GM12878 (cell line): Measurements from ENCODE around the gene OCA2. TPM values are rescaled to one million over a fixed set of nuclear protein-coding genes. Genes with fewer than 3 reads are reported as not detected.

ENCODE experiments used
- ATAC-seq: fragments of 200-7000 bp; cut with Tn5 transposase; 3 replicates; pipeline ENCODE4 v1.9.1; 2020; ENCODE audit warnings: mild to moderate bottlenecking, moderate library complexity
- BruUV-seq: library from RNA; stranded (reverse); fragments of 400-500 nt; replicated peaks from 2 replicates; lab custom pipeline; 2021; lab: Mats Ljungman, UMichigan
- CTCF ChIA-PET: fragments of 300-600 bp; sonication (Branson Sonifier 250); formaldehyde crosslinking; extraction: SDS; loops from one replicate; lab custom pipeline; 2021; ENCODE audit warnings: inconsistent platforms; lab: Yijun Ruan, JAX
- POLR2A ChIA-PET: fragments of 350-600 bp; formaldehyde crosslinking; extraction: SDS; loops from one replicate; lab custom pipeline; 2021; ENCODE audit warnings: inconsistent platforms; lab: Charles Lee
- RAD21 ChIA-PET: fragments of 300-600 bp; sonication (Branson Sonifier 250); formaldehyde crosslinking; loops from one replicate; lab custom pipeline; 2023; ENCODE audit warnings: antibody characterized with exemption; ENCODE audit not compliant: unreplicated experiment; lab: Charles Lee
- SMC1A ChIA-PET: fragments of 300-600 bp; sonication (Branson Sonifier 250); formaldehyde crosslinking; loops from one replicate; lab custom pipeline; 2023; ENCODE audit not compliant: unreplicated experiment, uncharacterized antibody; lab: Charles Lee
- DNase-seq: peaks from one replicate; pipeline ENCODE4 v3.0.0-alpha.2; 2011; ENCODE audit warnings: low read depth, low spot score
- FAIRE-seq: peaks from 3 replicates; lab custom pipeline; 2011; peaks lifted over from hg19 to GRCh38; lab: Jason Lieb, UNC
- H2AFZ ChIP-seq: 2 replicates; pipeline ENCODE4 v1.6.0; 2011; ENCODE audit warnings: low read depth, low read length, control low read depth; ENCODE audit not compliant: control insufficient read depth
- H3K27ac ChIP-seq: 2 replicates; pipeline ENCODE4 v1.5.1; 2011; ENCODE audit warnings: control low read depth; ENCODE audit not compliant: control insufficient read depth, insufficient read depth
- H3K27me3 ChIP-seq, 2 experiments: replicated peaks in 1 of 2; 2 replicates each; pipeline versions ENCODE4 v1.6.0 to v1.6.1; 2011; ENCODE audit warnings: low read length in 1 of 2; ENCODE audit not compliant: control insufficient read depth in 2 of 2, insufficient read depth in 2 of 2
- H3K36me3 ChIP-seq, 2 experiments: 2 replicates each; pipeline ENCODE4 v1.5.1; 2011; ENCODE audit warnings: low read length in 1 of 2; ENCODE audit not compliant: control insufficient read depth in 2 of 2, insufficient read depth in 2 of 2
- H3K4me1 ChIP-seq: 2 replicates; pipeline ENCODE4 v1.6.1; 2011; ENCODE audit warnings: mild to moderate bottlenecking, low read length, moderate library complexity, mixed read lengths; ENCODE audit not compliant: control insufficient read depth, insufficient read depth
- H3K4me2 ChIP-seq: 2 replicates; pipeline ENCODE4 v1.6.0; 2011; ENCODE audit warnings: control low read depth; ENCODE audit not compliant: control insufficient read depth, insufficient read depth
- H3K4me3 ChIP-seq: fragments of 200-600 bp; sonication (generic); 2 replicates; pipeline ENCODE4 v1.5.1; 2016
- H3K79me2 ChIP-seq: 2 replicates; pipeline ENCODE4 v1.6.0; 2011; ENCODE audit warnings: low read length; ENCODE audit not compliant: control insufficient read depth, insufficient read depth
- H3K9ac ChIP-seq: 2 replicates; pipeline ENCODE4 v1.8.0; 2011; ENCODE audit warnings: low read length, control low read depth, mixed read lengths; ENCODE audit not compliant: control insufficient read depth, insufficient read depth
- H3K9me3 ChIP-seq: replicated peaks from 3 replicates; pipeline ENCODE4 v1.5.1; 2011; ENCODE audit warnings: mild to moderate bottlenecking, low read length; ENCODE audit not compliant: control insufficient read depth, insufficient read depth
- H4K20me1 ChIP-seq: 2 replicates; pipeline ENCODE4 v1.6.0; 2011; ENCODE audit not compliant: control insufficient read depth, insufficient read depth
- ESRRA ChIP-seq: IDR thresholded peaks from 2 replicates; pipeline ENCODE4 v1.6.1; 2012; ENCODE audit warnings: mild to moderate bottlenecking, low read length, improper control_type of control experiment
- FOXK2 ChIP-seq: fragments of 450-650 bp; IDR thresholded peaks from 2 replicates; pipeline ENCODE4 v1.6.1; 2017; ENCODE audit warnings: mild to moderate bottlenecking, moderate library complexity
- KAT2A ChIP-seq: conservative IDR thresholded peaks from 2 replicates; pipeline ENCODE4 v1.6.1; 2011; ENCODE audit warnings: low read depth, low read length; ENCODE audit not compliant: control insufficient read depth
- POLR2A ChIP-seq: IDR thresholded peaks from 2 replicates; pipeline ENCODE4 v1.6.1; 2011; ENCODE audit warnings: low read depth, mild to moderate bottlenecking, low read length
- POLR2AphosphoS5 ChIP-seq: IDR thresholded peaks from 2 replicates; pipeline ENCODE4 v1.6.1; 2011; ENCODE audit warnings: mild to moderate bottlenecking, low read length, inconsistent platforms
- SP1 ChIP-seq: IDR thresholded peaks from one replicate; pipeline ENCODE4 v1.6.1; 2011; ENCODE audit warnings: low read depth, low read length
- SRF ChIP-seq, 2 experiments: IDR thresholded peaks; 2 replicates each; pipeline ENCODE4 v1.6.1; 2011; ENCODE audit warnings: low read depth in 2 of 2, low read length in 2 of 2, mild to moderate bottlenecking in 1 of 2, moderate library complexity in 1 of 2
- WGBS: methylation state at CpG from one replicate; pipeline ENCODE4 v1.1.6; 2016; ENCODE audit warnings: low lambda C conversion rate; ENCODE audit not compliant: insufficient replicate concordance, insufficient coverage; ENCODE audit errors: missing lambda C conversion rate; 5-methylcytosine and 5-hydroxymethylcytosine counted together
- in situ Hi-C: fragments of 300-500 bp; cut with MboI; formaldehyde crosslinking; loops from 9 replicates; pipeline ENCODE4 v1.14.3; 2018; ENCODE audit warnings: mixed read lengths
- intact Hi-C: fragments of 100-400 bp; cut with micrococcal nuclease; formaldehyde crosslinking; loops from one replicate; pipeline ENCODE4 v1.14.2; 2022; ENCODE audit not compliant: unreplicated experiment
- polyA plus RNA-seq, 11 experiments: library from polyadenylated mRNA; depleted of rRNA in 4 of 11; unstranded in 6 of 11; stranded (reverse) in 5 of 11; fragments of >200 nt; fragmentation: Nextera tagmentation in 4 of 11; fragmentation: Illumina TruSeq in 1 of 11; extraction: Ambion mirVana in 4 of 11; extraction: Trizol in 1 of 11; gene quantifications; 1 replicate in 1 of 11; 2 replicates in 10 of 11; pipeline versions ENCODE4 v1.2.1 to v1.2.3, GENCODE V29; 2011 to 2016; ENCODE audit warnings: inconsistent platforms in 2 of 11, missing spikeins in 2 of 11, low read depth in 1 of 11
- total RNA-seq, 4 experiments: library from RNA; depleted of rRNA in 3 of 4; stranded (reverse); fragments of >200 nt in 3 of 4; fragmentation: Illumina TruSeq in 1 of 4; extraction: Trizol in 1 of 4; gene quantifications; 2 replicates each; pipeline versions ENCODE4 v1.2.1 to v1.2.3, GENCODE V29; 2013 to 2021
- TF ChIP-seq, protein P1 (sequence below): IDR thresholded peaks from 2 replicates; pipeline ENCODE4 v1.6.1; 2011; ENCODE audit warnings: mild to moderate bottlenecking, low read depth, low read length, moderate library complexity; ENCODE audit not compliant: insufficient replicate concordance

Gene OCA2
- total and polyA plus RNA-seq, 10 of the 15 experiments (the other 5 are each of a cell fraction or from before 2014, with no cell fraction given), result 0.04 to 1.8 TPM; not detected in 8

DNA sequence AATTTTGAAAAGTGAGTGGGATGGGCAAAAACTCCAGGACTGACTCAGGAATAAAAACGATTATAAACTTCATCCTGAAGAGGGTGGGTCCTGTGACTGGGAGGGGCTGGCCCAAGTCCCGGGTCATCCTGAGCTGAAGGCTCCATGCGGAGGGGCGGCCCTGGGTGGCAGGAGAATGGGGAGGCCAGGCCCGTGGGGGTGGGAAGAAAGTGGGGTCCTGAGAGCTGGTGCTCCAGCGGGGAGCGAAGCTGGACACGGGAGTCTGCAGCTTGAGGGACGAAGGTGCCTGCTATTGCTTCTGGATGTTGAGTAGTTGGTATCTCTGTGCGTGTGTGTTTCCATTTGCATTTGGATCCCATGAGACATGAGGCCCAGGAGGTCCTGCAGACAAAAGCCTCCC, 4.7 kb upstream of the OCA2 start:
- H3K9ac ChIP-seq, result no peak overlapping the region
- no peaks in the 10 kb centered on the region for H3K9me3 ChIP-seq
- ChIA-PET RAD21 (no interaction called here), POLR2A (no interaction called here), CTCF (interaction anchor here (0.9 kb wide), 1 partner anchor 13 kb away, joined by 3 read pairs; no protein-coding TSS in a partner anchor), SMC1A (no interaction called here)
- DNase-seq, result no peak
- no peaks in the 10 kb centered on the region for H4K20me1 ChIP-seq
- H3K27me3 ChIP-seq, result peaks cover 3 to 7% of the 10 kb centered on the region in 2 experiments; a peak in 2 of 4 replicates
- WGBS, result 35% methylated on average over 10 of the region's 10 CpGs
- H3K4me1 ChIP-seq, result no peaks in the 10 kb centered on the region
- no peak overlapping the region for H3K4me3 ChIP-seq
- H3K36me3 ChIP-seq, result no peaks in the 10 kb centered on the region
- H3K4me2 ChIP-seq, result no peak overlapping the region
- no peak overlapping the region for H2AFZ ChIP-seq
- TF ChIP-seq FOXK2 (no peak), POLR2A (no peak), KAT2A (no peak), SP1 (no peak), SRF (IDR thresholded peaks at IDR 0.05; ENCODE audit: low read depth in 2 of 2, low read length in 2 of 2) (no peak), POLR2AphosphoS5 (no peak), ESRRA (no peak)
- TF ChIP-seq, protein P1, sequence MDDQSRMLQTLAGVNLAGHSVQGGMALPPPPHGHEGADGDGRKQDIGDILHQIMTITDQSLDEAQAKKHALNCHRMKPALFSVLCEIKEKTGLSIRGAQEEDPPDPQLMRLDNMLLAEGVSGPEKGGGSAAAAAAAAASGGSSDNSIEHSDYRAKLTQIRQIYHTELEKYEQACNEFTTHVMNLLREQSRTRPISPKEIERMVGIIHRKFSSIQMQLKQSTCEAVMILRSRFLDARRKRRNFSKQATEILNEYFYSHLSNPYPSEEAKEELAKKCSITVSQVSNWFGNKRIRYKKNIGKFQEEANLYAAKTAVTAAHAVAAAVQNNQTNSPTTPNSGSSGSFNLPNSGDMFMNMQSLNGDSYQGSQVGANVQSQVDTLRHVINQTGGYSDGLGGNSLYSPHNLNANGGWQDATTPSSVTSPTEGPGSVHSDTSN, result no peak
- H3K27ac ChIP-seq, result no peak overlapping the region
- BruUV-seq, result no TSS peak
- ATAC-seq, result no peak
- no peaks in the 10 kb centered on the region for H3K79me2 ChIP-seq
- FAIRE-seq, result no peak
- in situ Hi-C loops, result no loop called here
- intact Hi-C loops, result no loop called here
